ENCODE data around the gene UMAD1. TPM values are rescaled to one million over a fixed set of nuclear protein-coding genes. Genes with fewer than 3 reads are reported as not detected.

The UMAD1 gene
- total RNA-seq, 1 experiment from 2014 or later = 24.4 TPM

- no peak for DNase-seq (ENCODE audit: low read depth)
Measured at GRCh38 chr7:7883394-7883793, 242.8 kb downstream of the UMAD1 start.

- no peak for DNase-seq (ENCODE audit: low read depth)
Measured at GRCh38 chr7:7884855-7885254, 244.3 kb downstream of the UMAD1 start.

- no peak for DNase-seq (ENCODE audit: low read depth)
Measured at GRCh38 chr7:7889791-7890568, 249.4 kb downstream of the UMAD1 start.

DNA sequence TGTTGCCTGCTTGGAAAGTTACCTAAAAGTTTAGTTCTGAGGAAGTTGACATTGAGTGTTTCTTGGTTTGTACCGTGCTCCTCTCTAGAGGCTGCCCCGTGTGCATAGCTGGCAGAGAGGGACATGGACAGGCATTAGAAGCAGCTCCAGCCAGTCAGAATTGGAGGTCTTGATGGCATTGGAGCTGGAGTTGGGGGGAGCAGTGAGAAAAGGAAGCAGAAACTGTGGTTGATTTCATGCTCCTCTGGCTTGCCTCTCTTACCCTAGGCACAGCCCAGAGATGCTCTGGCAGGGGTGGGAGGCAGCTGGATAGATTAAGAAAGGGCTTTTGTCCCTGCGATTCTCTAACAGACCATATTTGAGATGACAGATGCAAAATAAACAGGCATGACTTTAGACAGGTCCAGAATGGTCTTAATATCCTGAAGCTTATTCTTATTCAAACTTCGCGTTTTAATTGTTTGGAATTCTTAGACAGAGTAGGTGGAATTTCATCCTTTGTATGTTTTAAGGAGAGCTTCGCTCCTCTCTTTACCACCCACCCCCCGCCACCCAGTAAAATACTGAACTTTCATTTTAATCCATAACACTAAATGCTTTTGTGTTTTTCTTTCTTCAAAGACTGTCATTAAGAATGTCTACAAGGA, 254.6 kb downstream of the UMAD1 start:
- no peak for DNase-seq (ENCODE audit: low read depth)

GRCh38 chr7:7895754-7896153, 255.2 kb downstream of the UMAD1 start:
- DNase-seq (ENCODE audit: low read depth) = no peak

DNA sequence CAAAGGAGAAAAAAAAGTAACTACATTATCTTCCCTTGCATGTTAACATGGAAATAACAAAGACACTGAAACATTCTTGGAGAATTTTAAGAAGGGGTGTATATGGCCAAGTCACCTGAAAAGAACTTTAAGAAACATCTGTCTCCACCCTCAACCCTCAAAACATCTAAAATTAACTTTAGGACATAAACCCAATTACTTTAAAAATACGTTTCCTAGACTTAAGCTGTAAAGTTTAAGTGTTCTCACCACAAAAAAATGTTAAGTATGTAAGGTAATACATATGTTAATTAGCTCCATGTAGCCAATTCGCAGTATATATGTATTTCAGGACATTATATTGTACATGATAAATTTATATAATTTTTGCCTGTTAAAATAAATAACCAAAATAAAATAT, 257.0 kb downstream of the UMAD1 start:
- no peak for DNase-seq (ENCODE audit: low read depth)

DNA sequence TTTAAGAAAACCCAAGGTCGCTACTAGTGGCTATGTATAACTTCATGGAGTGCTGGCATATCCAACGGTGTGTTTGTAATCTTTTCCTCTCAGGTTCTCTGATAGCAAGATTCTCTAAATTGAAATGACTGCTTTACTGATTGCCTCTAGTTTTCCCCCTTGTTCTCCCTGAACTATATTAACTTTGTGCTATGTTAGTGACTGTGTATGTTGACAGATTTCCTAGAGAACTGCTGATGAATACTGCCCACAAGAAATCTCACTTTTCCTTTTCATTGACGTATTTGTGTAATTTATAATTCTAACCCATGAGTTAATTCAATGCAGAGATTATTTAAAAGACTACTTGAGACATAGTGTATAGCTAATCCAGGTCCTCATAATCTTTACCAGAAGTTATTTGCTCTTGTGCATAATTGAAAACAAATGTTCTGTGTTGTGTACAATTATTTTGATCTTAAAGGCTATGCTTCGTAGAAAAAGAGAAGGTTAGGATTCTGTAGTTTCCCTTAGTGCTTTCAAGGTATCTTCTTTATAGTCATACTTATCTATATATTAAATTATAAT, 257.5 kb downstream of the UMAD1 start:
- DNase-seq (ENCODE audit: low read depth) = no peak

GRCh38 chr7:7902845-7903244, 262.3 kb downstream of the UMAD1 start:
- no peak for DNase-seq (ENCODE audit: low read depth)

DNA sequence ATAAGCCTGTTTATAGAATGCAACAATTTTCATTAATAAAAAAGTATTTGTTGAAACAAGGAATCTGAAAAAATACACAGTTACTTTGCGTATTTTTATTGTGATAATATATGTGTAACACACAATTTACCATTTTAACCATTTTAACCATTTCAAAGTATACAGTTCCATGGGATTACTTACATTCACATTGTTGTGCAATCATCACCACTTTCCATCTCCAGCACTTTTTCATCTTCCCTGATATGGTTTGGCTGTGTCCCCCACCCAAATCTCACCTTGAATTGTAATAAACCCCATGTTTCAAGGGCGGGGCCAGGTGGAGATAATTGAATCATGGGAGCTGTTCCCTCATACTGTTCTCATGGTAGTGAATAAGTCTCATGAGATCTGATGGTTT, 266.8 kb downstream of the UMAD1 start:
- DNase-seq (ENCODE audit: low read depth) = no peak

GRCh38 chr7:7908622-7909145, 268.1 kb downstream of the UMAD1 start:
- no peak for DNase-seq (ENCODE audit: low read depth)

DNA sequence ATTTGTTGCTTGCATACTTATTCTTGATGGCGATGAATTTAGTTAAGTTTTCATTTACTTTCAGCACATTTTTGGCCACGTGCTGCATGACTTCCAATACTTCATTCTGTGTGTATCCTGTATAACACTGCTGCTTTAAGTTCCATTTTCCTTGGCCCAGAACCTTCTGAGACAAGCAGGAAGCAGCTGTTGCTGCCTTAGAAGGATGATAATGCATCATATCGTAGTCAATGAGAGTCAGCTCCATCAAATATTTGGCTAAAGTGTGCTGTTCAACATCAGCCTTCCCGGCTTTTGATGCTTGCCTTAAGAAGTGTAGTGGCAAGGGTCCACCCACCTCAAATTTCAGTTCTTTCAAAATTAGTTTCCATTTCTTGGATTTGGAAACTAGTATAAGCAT, 268.8 kb downstream of the UMAD1 start:
- no peak for DNase-seq (ENCODE audit: low read depth)

GRCh38 chr7:7911369-7912123, 271.0 kb downstream of the UMAD1 start:
- peak; percentile 74 for DNase-seq (ENCODE audit: low read depth)

GRCh38 chr7:7912937-7913336, 272.4 kb downstream of the UMAD1 start:
- DNase-seq (ENCODE audit: low read depth) = no peak

DNA sequence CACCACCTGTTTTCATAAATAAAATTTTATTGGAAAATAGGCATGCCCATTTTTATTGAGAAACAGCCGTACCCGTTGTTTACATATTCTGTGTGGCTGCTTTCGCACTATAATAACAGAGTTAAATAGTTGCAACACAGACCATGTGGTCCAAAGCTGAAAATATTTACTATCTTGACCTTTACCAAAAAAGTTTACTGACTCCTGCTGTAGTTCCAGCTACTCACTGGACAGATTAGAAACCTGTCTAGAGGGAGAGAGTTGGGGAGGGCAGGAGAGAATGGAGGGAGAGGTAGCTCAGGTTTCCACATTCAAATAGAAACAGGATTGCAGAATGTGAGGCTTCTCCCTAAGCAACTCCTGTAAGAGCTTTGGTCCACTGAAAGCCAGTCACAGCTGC, 273.0 kb downstream of the UMAD1 start:
- no peak for DNase-seq (ENCODE audit: low read depth)

DNA sequence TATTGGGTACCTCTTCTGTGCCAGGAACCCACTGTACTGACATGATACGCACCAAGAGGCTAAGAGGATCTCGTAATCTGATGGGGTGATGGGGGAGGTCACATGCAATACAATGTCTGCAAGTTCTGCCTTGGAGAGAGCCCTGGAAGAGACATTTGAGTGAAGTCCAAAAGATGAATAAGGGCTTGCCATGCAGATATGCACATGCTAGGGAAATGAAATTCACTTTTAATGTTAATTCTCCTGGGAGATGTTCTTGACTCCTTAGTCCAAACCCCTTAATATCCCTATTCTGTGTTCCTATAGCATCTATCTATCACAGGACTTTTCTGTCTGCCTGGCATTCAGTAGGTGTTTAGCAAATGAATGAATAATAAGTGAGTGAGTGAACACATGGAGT, 274.0 kb downstream of the UMAD1 start:
- DNase-seq (ENCODE audit: low read depth) = no peak

- DNase-seq (ENCODE audit: low read depth) = no peak
Measured at GRCh38 chr7:7916064-7916463, 275.5 kb downstream of the UMAD1 start.

DNA sequence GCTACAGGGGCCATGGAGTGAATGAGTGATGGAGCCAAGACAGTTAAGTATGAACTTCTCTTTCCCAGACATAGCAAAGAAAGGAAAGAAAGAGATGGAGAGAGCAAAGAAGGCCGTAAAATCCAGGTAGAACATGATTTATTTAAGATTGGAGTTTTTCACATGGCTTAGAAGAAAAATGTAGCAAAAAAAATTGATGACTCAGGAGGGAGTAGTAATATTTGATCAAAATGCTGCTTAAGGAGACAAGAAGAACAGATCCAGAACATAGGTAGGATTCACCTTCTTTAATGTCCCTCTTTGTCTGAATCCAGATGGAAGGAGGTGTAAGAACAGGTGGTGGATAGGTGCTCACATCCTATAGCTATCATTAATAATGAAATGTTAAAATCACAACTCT, 277.0 kb downstream of the UMAD1 start:
- no peak for DNase-seq (ENCODE audit: low read depth)

DNA sequence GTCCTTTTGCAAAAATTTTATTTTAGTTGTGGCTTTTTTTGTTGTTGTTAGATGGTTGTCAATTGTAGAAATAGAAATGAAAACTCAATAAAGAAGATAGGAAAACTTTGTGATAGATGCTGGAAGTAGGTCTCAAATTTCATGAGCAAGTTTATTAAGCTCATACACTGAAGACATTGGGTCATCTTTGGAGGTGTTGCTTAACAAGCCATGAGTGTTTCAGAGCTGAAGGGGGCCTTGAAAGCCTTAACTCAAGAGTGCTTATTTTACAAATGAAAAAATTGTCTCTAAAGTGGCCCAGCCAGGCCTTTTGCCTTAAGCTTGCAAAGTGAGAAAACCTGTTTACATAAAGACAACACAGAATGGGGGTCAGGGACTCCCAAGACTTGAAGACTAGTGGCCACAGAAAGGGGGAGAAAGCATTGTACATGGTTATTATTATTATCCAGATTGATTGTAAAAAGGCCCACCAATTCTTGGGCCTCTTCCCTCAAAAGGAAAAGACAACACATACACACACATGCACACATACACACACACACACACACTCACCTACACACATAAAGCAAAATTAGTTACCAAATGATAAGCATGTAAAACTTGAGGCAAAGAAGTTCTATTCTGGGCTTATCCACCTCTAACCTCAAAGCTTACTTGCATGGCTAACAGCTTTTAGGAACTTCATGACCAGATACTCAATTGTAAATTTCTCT, 278.3 kb downstream of the UMAD1 start:
- no peak for DNase-seq (ENCODE audit: low read depth)

- DNase-seq (ENCODE audit: low read depth) = no peak
Measured at GRCh38 chr7:7919449-7919945, 278.9 kb downstream of the UMAD1 start.

GRCh38 chr7:7920056-7920455, 279.5 kb downstream of the UMAD1 start:
- no peak for DNase-seq (ENCODE audit: low read depth)

DNA sequence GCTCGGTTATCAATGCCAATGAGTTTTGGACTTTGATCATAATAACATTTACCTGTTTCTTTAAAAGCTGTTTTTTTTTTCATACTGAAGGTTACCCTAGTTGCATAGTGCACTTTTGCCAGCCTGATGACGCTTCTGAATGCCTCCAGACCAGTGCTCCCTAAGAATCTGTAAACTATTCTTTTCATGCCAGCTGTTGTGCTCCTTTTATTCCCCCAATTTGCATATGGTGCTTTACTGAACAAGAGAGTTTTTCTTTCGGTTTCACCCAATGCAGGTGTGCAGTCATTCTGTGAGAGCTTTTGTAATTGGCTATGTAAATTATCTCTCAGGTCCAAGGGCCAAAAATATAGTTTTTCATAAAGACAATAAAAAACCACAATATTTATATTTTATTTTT, 279.9 kb downstream of the UMAD1 start:
- DNase-seq (ENCODE audit: low read depth) = no peak

Measured in RPMI7951 (cell line).